IMR-90 (cell line): ENCODE data around the gene FBXL16. TPM values are rescaled to one million over a fixed set of nuclear protein-coding genes. Genes with fewer than 3 reads are reported as not detected.
A peak's percentile ranks its signal among the peaks of the same experiment; 100 is the strongest.

Experiments
- ATAC-seq: fragments of 200-7000 bp; cut with Tn5 transposase; 2 replicates; pipeline ENCODE4 v1.9.1; 2020; ENCODE audit warnings: low read depth, mild to moderate bottlenecking, moderate library complexity
- BruUV-seq: library from RNA; stranded (reverse); fragments of 400-500 nt; replicated peaks from 2 replicates; lab custom pipeline; 2021; lab: Mats Ljungman, UMichigan
- CTCF ChIA-PET: fragments of 300-600 bp; formaldehyde crosslinking; extraction: SDS; loops from one replicate; lab custom pipeline; 2021; ENCODE audit warnings: antibody characterized with exemption; lab: Yijun Ruan, JAX
- POLR2A ChIA-PET: fragments of 300-600 bp; sonication (Branson Sonifier 250); formaldehyde crosslinking; loops from one replicate; lab custom pipeline; 2022; ENCODE audit warnings: antibody characterized with exemption; ENCODE audit not compliant: unreplicated experiment; lab: Charles Lee
- DNase-seq: peaks from one replicate; pipeline ENCODE4 v3.0.0; 2013
- H2AFZ ChIP-seq: replicated peaks from 2 replicates; pipeline ENCODE3; 2013; ENCODE audit warnings: low read length, mild to moderate bottlenecking; ENCODE audit not compliant: poor library complexity
- H2AK5ac ChIP-seq: 2 replicates; pipeline ENCODE4 v1.6.1; 2013; ENCODE audit warnings: low read depth, low read length, inconsistent platforms
- H2AK9ac ChIP-seq: replicated peaks from 2 replicates; pipeline ENCODE3; 2013; ENCODE audit warnings: mild to moderate bottlenecking, low read depth, low read length, moderate library complexity; ENCODE audit not compliant: poor library complexity
- H2BK120ac ChIP-seq: 2 replicates; pipeline ENCODE4 v1.6.1; 2013; ENCODE audit warnings: low read depth, low read length, inconsistent platforms
- H2BK15ac ChIP-seq: 3 replicates; pipeline ENCODE4 v1.6.1; 2013; ENCODE audit warnings: low read depth, low read length, inconsistent platforms
- H2BK20ac ChIP-seq: 2 replicates; pipeline ENCODE4 v1.6.1; 2013; ENCODE audit warnings: low read depth, mild to moderate bottlenecking, inconsistent platforms, low read length, moderate library complexity
- H2BK5ac ChIP-seq: 2 replicates; pipeline ENCODE4 v1.6.1; 2013; ENCODE audit warnings: mild to moderate bottlenecking, low read depth, low read length, inconsistent platforms; ENCODE audit not compliant: poor library complexity, severe bottlenecking
- H3K14ac ChIP-seq: replicated peaks from 2 replicates; pipeline ENCODE4 v1.6.1; 2013; ENCODE audit warnings: low read depth, low read length, inconsistent platforms
- H3K18ac ChIP-seq: 2 replicates; pipeline ENCODE4 v1.6.1; 2013; ENCODE audit warnings: low read depth, low read length, control low read depth
- H3K23ac ChIP-seq: 2 replicates; pipeline ENCODE4 v1.6.1; 2013; ENCODE audit warnings: low read depth, low read length, inconsistent platforms
- H3K27ac ChIP-seq: 2 replicates; pipeline ENCODE4 v1.5.1; 2013; ENCODE audit warnings: mild to moderate bottlenecking, control low read depth, low read length; ENCODE audit not compliant: insufficient read depth
- H3K27me3 ChIP-seq: 2 replicates; pipeline ENCODE4 v1.6.1; 2013; ENCODE audit warnings: low read length; ENCODE audit not compliant: control insufficient read depth, insufficient read depth
- H3K36me3 ChIP-seq: 2 replicates; pipeline ENCODE4 v1.6.1; 2013; ENCODE audit warnings: low read length, mixed read lengths; ENCODE audit not compliant: control insufficient read depth, insufficient read depth
- H3K4ac ChIP-seq: 2 replicates; pipeline ENCODE4 v1.6.1; 2013; ENCODE audit warnings: low read depth, low read length, inconsistent platforms
- H3K4me1 ChIP-seq: 2 replicates; pipeline ENCODE4 v1.6.1; 2013; ENCODE audit warnings: low read length, mixed read lengths; ENCODE audit not compliant: control insufficient read depth, insufficient read depth
- H3K4me2 ChIP-seq: 2 replicates; pipeline ENCODE4 v1.6.1; 2013; ENCODE audit warnings: low read depth, mild to moderate bottlenecking, control low read depth, low read length, moderate library complexity
- H3K4me3 ChIP-seq: 2 replicates; pipeline ENCODE4 v1.5.1; 2013; ENCODE audit warnings: low read depth, mild to moderate bottlenecking, control low read depth, low read length, moderate library complexity; ENCODE audit not compliant: insufficient read depth
- H3K56ac ChIP-seq: 2 replicates; pipeline ENCODE4 v1.6.1; 2013; ENCODE audit warnings: low read length, inconsistent platforms; ENCODE audit not compliant: insufficient read depth; ENCODE audit errors: extremely low read depth
- H3K79me1 ChIP-seq, 2 experiments: 2 replicates each; pipeline ENCODE4 v1.6.1; 2013; ENCODE audit warnings: low read length in 2 of 2, inconsistent platforms in 1 of 2, low read depth in 1 of 2
- H3K9ac ChIP-seq: 2 replicates; pipeline ENCODE4 v1.6.1; 2013; ENCODE audit warnings: low read depth, low read length, control low read depth
- H3K9me1 ChIP-seq: 2 replicates; pipeline ENCODE4 v1.6.1; 2013; ENCODE audit warnings: low read length, inconsistent platforms; ENCODE audit not compliant: insufficient read depth
- H3K9me3 ChIP-seq: 2 replicates; pipeline ENCODE4 v1.6.1; 2013; ENCODE audit warnings: low read length; ENCODE audit not compliant: control insufficient read depth, insufficient read depth
- H4K20me1 ChIP-seq: 2 replicates; pipeline ENCODE4 v1.6.1; 2013; ENCODE audit warnings: low read length, inconsistent platforms; ENCODE audit not compliant: insufficient read depth
- H4K5ac ChIP-seq: 2 replicates; pipeline ENCODE4 v1.6.1; 2013; ENCODE audit warnings: mild to moderate bottlenecking, low read depth, low read length, control low read depth
- H4K8ac ChIP-seq, 2 experiments: 2 replicates each; pipeline ENCODE4 v1.6.1; 2013; ENCODE audit warnings: low read depth in 2 of 2, low read length in 2 of 2, control low read depth in 1 of 2, inconsistent platforms in 1 of 2
- H4K91ac ChIP-seq: 2 replicates; pipeline ENCODE4 v1.6.1; 2013; ENCODE audit warnings: low read depth, low read length, inconsistent platforms; ENCODE audit not compliant: insufficient read depth
- BHLHE40 ChIP-seq: fragments of 150-350 bp; IDR thresholded peaks from 2 replicates; pipeline ENCODE4 v1.6.1; 2016; ENCODE audit warnings: mild to moderate bottlenecking, low read depth, low read length
- CEBPB ChIP-seq: IDR thresholded peaks from 2 replicates; pipeline ENCODE4 v1.6.1; 2012; ENCODE audit warnings: low read depth, low read length, improper control_type of control experiment
- CTCF ChIP-seq: conservative IDR thresholded peaks from 2 replicates; pipeline ENCODE4 v1.5.1; 2012; ENCODE audit warnings: mild to moderate bottlenecking, low read depth, low read length, improper control_type of control experiment
- MAZ ChIP-seq: IDR thresholded peaks from 2 replicates; pipeline ENCODE4 v1.6.1; 2012; ENCODE audit warnings: low read depth, mild to moderate bottlenecking, low read length, improper control_type of control experiment, moderate library complexity, borderline replicate concordance
- RAD21 ChIP-seq: IDR thresholded peaks from 2 replicates; pipeline ENCODE4 v1.6.1; 2012; ENCODE audit warnings: low read length, improper control_type of control experiment
- RCOR1 ChIP-seq: IDR thresholded peaks from 2 replicates; pipeline ENCODE4 v1.6.1; 2012; ENCODE audit warnings: mild to moderate bottlenecking, low read length, improper control_type of control experiment; ENCODE audit not compliant: insufficient replicate concordance
- RFX5 ChIP-seq: IDR thresholded peaks from 2 replicates; pipeline ENCODE4 v1.8.0; 2012; ENCODE audit warnings: low read depth, mild to moderate bottlenecking, low read length, moderate library complexity
- SMC3 ChIP-seq: fragments of 150-350 bp; IDR thresholded peaks from 2 replicates; pipeline ENCODE4 v1.6.1; 2016; ENCODE audit warnings: low read depth, mild to moderate bottlenecking, antibody characterized with exemption, low read length, moderate library complexity
- WGBS, 2 experiments: methylation state at CpG; one replicate each; pipeline versions ENCODE4 v1.1.5 to v1.1.7; 2013; ENCODE audit warnings: missing lambda C conversion rate in 2 of 2; ENCODE audit not compliant: insufficient read length in 1 of 2; ENCODE audit errors: extremely low coverage in 2 of 2; 5-methylcytosine and 5-hydroxymethylcytosine counted together
- dilution Hi-C: fragments of 300-500 bp; cut with HindIII; formaldehyde crosslinking; loops from one replicate; pipeline ENCODE4 v1.14.3; 2018; ENCODE audit warnings: low sequenced_read_pairs; ENCODE audit not compliant: unreplicated experiment
- in situ Hi-C: fragments of 300-500 bp; cut with MboI; formaldehyde crosslinking; loops from 3 replicates; pipeline ENCODE4 v1.14.3; 2019; ENCODE audit warnings: low sequenced_read_pairs, inconsistent platforms, mixed read lengths
- intact Hi-C: fragments of 100-400 bp; cut with micrococcal nuclease; formaldehyde crosslinking; loops from 2 replicates; pipeline ENCODE4 v1.10.0; 2022
- polyA plus RNA-seq, 3 experiments: library from polyadenylated mRNA; depleted of rRNA; stranded (reverse); fragments of >200 nt; gene quantifications; 2 replicates each; pipeline ENCODE4 v1.2.3, GENCODE V29; 2012; ENCODE audit warnings: low replicate concordance in 1 of 3
- total RNA-seq: library from RNA; depleted of rRNA; stranded (reverse); fragments of >200 nt; gene quantifications from 2 replicates; pipeline ENCODE4 v1.2.3, GENCODE V29; 2012
- TF ChIP-seq, protein P1 (sequence below): fragments of 150-350 bp; IDR thresholded peaks from 2 replicates; pipeline ENCODE4 v1.6.1; 2017; ENCODE audit warnings: mild to moderate bottlenecking, antibody characterized with exemption, low read length, low read depth
- TF ChIP-seq, protein P2 (sequence below): fragments of 150-350 bp; IDR thresholded peaks from 2 replicates; pipeline ENCODE4 v1.6.1; 2016; ENCODE audit warnings: low read depth, mild to moderate bottlenecking, low read length, moderate library complexity, borderline replicate concordance

Gene FBXL16
- total and polyA plus RNA-seq, 2 of the 4 experiments (the other 2 are of a cell fraction): 0.18 to 2.2 TPM

DNA sequence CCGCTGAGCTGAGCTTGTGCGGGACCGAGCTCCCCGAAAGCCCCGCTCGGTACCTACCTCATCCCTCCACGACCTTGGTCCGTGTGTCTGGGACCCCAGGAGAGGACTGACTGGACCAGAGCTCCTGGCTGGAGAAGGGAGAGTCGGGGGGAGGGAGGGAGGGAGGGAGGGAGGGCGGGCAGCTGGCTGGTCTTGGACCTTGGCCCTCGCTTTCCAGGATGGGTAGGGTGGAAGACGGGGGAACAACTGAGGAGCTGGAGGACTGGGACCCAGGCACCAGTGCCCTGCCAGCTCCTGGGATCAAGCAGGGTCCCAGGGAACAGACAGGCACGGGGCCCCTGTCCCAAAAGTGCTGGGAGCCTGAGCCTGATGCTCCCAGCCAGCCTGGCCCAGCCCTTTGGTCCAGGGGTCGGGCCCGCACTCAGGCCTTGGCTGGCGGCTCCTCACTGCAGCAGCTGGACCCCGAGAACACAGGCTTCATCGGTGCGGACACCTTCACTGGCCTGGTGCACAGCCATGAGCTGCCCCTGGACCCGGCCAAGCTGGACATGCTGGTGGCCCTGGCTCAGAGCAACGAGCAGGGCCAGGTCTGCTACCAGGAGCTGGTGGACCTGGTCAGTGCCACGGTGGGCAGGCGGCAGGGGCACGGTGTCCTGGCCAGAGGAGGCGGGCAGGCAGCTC is 29.6 kb downstream of the FBXL16 start:
- H3K14ac ChIP-seq: no peak overlapping the region
- WGBS, 2 experiments: 86% methylated on average over 8 of the region's 25 CpGs; no CpG with 5 or more reads in 1 of the 2 experiments
- no peak overlapping the region for H4K91ac ChIP-seq
- ChIA-PET CTCF (no interaction called here), POLR2A (no interaction called here)
- H2BK5ac ChIP-seq: no peak overlapping the region
- peaks cover 9% of the 10 kb centered on the region; the same call in 1 of the 2 replicates for H3K9me1 ChIP-seq
- no peak overlapping the region for H3K4ac ChIP-seq
- H3K27ac ChIP-seq: no peak overlapping the region
- H2BK15ac ChIP-seq: no peak overlapping the region
- H3K4me2 ChIP-seq: peak overlapping the region; percentile 90
- peaks cover 31% of the 10 kb centered on the region for H3K36me3 ChIP-seq
- H2AFZ ChIP-seq: peak overlapping the region; percentile 89
- H3K9me3 ChIP-seq: no peaks in the 10 kb centered on the region
- H4K20me1 ChIP-seq: peaks cover 24% of the 10 kb centered on the region
- no peak overlapping the region for H3K23ac ChIP-seq
- intact Hi-C loops: no loop called here
- peaks cover 10% of the 10 kb centered on the region for H3K4me1 ChIP-seq
- H3K9ac ChIP-seq: no peak overlapping the region
- H4K5ac ChIP-seq: 0 out of 2 replicates have a peak overlapping the region, but pooled peaks have one; percentile 11
- no TSS peak for BruUV-seq
- DNase-seq (no peak), ATAC-seq (no peak)
- peak overlapping the region; percentile 78 for H2AK9ac ChIP-seq
- H3K18ac ChIP-seq: no peak overlapping the region
- TF ChIP-seq, protein P1, sequence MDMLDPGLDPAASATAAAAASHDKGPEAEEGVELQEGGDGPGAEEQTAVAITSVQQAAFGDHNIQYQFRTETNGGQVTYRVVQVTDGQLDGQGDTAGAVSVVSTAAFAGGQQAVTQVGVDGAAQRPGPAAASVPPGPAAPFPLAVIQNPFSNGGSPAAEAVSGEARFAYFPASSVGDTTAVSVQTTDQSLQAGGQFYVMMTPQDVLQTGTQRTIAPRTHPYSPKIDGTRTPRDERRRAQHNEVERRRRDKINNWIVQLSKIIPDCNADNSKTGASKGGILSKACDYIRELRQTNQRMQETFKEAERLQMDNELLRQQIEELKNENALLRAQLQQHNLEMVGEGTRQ: no peak
- TF ChIP-seq CEBPB (no peak), RAD21 (no peak), CTCF (no peak), MAZ (no peak), BHLHE40 (no peak), RCOR1 (no peak), SMC3 (no peak), RFX5 (no peak)
- TF ChIP-seq, protein P2, sequence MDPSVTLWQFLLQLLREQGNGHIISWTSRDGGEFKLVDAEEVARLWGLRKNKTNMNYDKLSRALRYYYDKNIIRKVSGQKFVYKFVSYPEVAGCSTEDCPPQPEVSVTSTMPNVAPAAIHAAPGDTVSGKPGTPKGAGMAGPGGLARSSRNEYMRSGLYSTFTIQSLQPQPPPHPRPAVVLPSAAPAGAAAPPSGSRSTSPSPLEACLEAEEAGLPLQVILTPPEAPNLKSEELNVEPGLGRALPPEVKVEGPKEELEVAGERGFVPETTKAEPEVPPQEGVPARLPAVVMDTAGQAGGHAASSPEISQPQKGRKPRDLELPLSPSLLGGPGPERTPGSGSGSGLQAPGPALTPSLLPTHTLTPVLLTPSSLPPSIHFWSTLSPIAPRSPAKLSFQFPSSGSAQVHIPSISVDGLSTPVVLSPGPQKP: no peak
- H3K4me3 ChIP-seq: peak overlapping the region; percentile 50
- dilution Hi-C loops: no loop called here
- no peak overlapping the region for H4K8ac ChIP-seq
- H2BK120ac ChIP-seq: no peak overlapping the region
- in situ Hi-C loops: no loop called here
- H3K79me1 ChIP-seq: peaks cover 0 to 23% of the 10 kb centered on the region in 2 experiments; a peak in 1 of 4 replicates
- H3K56ac ChIP-seq: no peak overlapping the region
- no peaks in the 10 kb centered on the region for H3K27me3 ChIP-seq
- H2BK20ac ChIP-seq: no peak overlapping the region
- H2AK5ac ChIP-seq: no peak overlapping the region; the same call in 1 of the 2 replicates
